NCI-H146 treated with DMSO at 0.1 percent for 48 hours (cell line): ENCODE data around the gene SLC38A11.
"Not testable (repeated sequence)": the region's sequence is repeated elsewhere in the genome, so short reads cannot be mapped to it uniquely, and the experiment has no call there.

Experiments
- DNase-seq: peaks from one replicate; lab custom pipeline; 2025; ENCODE audit not compliant: unreplicated experiment; lab: John Stamatoyannopoulos, UW

Gene SLC38A11

DNA sequence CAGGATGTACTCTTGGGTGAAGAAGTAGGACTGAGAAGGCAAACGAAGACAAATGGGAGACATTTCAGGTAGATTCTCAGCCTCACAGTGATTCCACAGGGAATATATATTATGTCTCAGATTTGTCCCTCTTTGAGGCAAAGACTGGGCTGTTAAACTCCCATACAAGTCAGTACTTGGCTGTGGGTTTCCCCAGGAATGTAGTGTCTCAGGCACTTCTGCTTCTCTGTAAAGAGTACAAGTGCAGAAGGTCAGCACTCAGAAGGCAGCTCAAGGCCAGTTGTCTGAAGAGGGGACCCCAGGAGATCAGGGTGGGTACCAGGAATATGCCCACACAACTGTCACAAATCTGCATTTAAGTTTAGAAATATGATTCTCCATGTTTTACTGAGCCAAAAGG is 73.8 kb downstream of the SLC38A11 start:
- no peak for DNase-seq

DNA sequence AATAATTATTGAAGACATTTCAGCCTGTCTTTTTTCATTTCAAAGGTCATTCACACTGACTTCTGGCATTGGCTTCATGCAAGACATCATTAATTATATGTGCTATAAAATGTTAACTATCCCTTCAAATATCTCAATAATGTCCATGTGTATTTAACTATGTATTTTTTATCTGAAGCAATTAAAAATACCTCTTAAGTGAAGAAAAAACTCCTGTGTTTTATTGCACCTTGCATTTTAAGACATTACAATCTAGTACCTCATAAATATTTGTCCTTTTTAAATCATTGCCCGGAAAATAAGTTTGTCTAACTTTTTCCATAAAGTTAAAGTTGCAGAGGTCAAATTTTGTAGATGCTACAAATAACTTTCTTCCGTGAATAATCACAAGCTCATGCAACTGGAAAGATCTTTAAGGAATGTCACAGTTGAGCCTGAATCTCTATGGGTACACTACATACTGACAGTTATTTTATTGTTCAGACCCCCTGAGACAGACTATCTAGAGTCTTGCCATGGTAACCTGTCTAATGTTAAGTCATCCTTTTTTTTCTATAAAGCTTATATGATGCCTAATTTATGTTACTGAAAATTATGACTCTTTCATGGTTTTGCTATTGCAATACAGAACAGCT is 75.3 kb downstream of the SLC38A11 start:
- DNase-seq, result no peak

DNA sequence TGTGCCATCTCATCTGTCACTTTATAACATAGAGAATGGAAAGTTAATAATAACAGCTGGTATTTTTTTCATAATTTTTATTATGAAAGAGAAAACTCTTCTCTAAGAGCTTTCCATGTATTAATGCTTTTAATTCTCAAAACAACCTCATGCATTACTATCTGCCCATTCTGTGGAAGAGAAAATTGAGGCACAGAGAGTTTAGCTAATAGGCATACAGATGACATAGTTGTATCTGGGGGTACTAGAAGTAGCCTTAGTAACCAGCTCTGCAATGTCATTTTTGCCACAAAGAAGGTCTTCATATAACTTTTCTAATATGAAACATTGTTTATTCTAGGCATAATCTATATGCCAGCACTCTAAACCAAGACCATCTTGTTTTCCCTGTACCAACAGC is 77.4 kb downstream of the SLC38A11 start:
- DNase-seq, result no peak

DNA sequence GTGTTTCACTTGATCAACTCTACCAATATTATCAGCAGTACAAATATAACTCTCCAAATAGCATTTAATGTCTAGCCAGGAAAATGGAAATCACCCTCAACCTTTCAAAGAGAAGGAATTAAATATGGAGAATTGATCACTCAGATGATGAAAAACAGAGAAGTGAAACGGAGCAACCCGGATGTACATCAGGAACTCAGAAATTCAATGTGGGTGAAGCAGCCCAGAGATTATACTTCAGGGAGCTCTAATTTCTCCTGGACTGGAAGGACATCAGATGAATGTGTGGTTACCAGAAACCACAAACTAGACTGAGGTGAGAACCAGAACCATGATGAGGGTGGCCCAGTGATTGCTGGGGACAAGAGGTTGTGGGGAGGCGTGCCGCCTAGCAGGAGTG is 78.2 kb downstream of the SLC38A11 start:
- no peak for DNase-seq

DNA sequence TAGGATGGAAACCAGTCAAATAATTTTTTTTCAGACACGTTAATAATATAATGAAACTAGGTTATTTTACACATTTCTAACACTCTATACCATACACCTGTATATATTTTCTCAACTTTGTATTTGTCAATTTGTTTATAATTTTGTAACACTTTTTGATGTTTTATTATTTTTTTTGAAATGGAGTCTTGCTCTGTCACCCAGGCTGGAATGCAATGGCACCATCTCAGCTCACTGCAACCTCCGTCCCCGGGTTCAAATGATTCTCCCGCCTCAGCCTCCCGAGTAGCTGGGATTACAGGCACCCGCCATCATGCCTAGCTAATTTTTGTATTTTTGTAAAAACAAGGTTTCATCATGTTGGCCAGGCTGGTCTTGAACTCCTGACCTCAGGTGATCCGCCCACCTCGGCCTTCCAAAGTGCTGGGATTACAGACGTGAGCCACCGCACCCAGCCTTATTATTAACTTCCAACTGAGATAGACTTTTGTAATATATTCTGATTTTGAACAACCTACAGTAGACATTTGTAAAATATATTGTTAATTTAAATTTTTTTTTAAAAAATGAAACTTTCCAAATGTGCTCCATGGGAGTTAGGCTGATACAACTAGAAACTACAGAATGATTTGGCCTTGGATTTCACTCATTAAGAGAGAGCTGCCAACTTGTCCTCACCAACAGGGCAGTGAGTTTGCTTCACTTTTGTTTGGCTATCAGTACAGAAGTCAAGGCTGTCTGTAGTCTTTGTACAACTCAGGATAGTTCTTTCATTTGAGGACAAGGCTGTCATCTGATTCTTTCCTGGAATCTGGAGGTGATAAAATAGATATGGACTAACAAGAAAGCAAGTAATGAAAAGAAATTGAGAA is 79.8 kb downstream of the SLC38A11 start:
- DNase-seq, result no peak

DNA sequence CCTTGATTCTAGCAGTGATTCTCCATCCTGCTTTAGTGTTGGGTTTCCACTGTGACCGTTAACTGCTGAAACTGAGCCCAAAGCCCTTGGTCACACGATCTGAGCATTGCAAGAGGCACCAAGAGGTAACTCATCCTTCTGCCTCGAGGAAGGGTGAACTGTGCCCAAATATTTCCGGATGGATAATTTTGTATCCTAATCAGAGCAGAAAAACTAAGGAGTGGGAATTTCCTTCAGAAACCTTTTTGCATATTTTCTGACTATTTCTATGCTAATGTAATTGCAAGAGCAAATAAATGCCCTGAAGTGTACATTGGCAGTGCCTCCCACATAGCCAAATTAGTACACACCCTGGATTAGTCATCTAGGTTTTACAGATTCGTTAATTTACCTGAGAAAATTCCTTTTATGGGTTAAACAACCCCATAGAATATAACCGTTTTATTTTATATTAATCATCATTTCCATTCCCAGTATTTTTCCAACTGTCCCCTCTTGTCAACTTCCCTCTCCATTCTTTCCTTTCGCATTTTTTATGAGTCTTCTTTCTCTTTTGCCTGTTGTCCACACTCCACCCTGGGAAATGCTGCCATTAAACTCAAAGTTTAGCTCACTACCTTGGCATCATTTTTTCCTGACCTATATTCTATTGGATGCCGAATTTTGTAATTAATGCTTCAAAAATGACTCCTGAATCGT is 82.0 kb downstream of the SLC38A11 start:
- no peak for DNase-seq

DNA sequence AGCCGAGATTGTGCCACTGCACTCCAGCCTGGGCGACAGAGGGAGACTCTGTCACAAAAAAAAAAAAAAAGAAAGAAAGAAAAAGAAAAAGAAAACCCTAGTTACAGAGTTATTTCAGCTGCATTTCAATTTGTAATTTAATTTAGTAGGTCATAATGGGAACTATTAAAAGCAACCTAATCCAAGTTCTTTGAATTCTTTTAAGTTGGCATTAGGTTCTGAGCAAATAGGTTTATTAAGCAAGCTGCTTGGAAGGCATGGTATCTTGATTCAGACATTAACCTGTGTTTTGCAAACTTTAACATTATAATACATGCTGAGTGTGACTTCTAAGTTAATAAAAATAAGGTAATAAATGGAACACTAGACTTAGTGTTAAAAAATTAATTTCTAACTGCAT is 83.9 kb downstream of the SLC38A11 start:
- DNase-seq, result no peak

DNA sequence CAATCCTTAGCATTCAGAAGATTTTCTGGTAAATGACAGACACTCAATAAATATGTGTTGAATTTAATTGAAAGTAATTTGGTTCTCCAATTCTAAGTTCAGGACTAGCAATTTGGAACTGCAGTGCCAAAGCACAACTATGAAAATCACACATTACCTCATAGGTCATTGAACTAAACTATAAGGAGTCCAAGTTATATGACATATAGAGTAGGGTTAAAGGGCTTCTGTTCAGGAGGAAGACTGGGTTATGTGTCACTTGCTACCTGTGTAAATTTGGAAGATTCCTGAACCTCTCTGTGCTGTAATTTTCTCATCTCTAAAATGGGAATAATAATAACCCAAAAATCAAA is 85.9 kb downstream of the SLC38A11 start:
- DNase-seq, result no peak

DNA sequence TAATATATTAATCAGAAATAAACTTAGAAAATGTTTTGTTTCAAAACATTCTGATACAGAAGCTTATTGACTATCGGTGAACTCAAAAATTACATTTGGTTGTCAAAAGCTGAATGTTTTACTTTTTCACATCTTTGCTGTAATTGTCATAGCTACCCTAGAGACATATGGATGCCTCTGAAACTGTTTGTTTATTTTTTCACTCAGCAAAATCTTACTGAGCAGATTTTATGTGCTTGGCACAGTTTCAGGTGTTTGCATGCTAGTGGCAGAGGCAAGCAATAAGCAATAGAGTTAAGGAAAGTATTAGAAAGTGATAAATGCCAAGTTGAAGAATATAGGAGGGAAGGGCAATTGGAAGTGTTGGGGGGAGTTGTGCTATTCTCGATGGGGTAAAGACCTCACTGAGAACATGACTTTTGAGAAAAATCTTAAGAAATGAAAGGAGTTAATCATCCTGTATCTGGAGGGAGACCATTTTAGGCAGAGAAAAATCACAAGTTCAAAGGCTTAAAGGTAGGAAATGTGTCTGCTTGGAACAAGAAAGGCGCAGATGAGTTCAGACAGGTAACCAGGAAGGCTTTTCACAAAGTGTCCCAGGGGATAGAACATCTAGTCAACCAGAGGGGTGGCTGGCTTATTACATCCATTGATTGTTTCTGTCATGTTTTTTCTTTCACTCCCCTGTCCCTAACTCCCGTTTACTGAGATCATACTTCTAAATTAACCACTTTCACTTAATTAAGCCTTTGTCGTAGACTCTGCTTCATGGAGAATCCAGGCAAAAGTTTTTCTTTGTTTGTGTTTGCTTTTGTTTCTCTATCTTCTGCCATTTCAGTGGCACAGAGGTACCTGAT is 86.5 kb downstream of the SLC38A11 start:
- DNase-seq, result no peak

DNA sequence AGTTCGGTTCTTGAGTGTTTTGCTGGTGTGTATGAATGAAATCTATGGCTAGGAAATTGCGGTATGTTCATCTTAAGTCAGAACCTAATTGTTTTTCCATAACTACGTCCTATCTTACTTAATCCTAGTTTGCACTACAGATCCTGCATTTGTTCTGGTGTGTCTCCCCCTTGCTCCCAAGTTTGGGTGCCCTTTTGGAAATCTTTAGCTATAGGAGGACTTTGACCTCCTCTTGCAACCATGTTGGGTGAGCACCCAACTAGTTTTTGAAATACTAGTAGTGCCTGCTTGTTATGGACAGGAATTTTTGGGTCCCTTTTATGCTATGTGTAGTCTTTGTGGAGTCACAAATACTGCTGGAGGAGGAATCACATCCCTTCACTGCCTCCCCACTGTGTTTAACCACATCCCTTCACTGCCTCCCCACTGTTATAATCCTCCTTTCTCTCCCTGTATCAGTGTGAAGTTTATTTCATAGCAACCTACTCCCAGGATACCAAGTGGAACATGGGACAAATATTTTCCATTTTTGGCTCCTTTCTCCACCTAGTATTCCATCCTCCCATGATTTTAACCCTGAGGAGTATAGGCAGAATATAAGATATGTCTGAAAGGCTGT is 87.4 kb downstream of the SLC38A11 start:
- DNase-seq, result no peak

DNA sequence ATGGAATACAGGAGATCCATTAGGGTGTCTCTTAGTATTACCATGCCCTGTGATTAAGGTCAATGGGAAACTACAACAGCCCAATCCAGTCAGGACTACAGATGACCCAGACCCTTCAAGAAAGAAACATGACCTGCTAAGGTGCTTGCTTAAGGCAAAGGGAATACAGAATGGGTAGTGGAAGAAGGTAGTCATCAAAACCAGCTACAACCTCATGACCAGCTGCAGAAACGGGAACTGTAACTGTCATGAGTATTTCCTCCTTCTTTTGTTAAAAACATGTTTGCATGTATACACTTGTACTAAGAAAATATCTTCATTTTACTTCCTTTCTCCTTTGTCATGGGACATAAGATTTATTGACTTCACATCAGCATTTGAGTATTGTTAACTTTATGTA is 88.9 kb downstream of the SLC38A11 start:
- DNase-seq, result not testable (repeated sequence)

DNA sequence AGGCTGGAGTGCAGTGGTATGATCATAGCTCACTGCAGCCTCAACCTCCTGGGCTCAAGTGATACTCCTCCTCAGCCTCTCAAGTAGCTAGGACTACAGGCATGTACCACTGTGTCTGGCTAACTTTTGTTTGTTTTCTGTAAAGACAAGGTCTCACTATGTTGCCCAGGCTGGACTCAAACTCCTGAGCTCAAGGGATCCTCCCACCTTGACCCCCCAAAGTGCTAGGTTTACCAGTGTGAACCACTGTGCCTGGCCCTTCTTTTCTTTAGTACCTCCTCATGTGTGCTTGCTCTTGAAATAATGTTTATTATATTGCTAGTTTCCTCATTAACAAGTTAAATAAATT is 94.7 kb downstream of the SLC38A11 start:
- no peak for DNase-seq

DNA sequence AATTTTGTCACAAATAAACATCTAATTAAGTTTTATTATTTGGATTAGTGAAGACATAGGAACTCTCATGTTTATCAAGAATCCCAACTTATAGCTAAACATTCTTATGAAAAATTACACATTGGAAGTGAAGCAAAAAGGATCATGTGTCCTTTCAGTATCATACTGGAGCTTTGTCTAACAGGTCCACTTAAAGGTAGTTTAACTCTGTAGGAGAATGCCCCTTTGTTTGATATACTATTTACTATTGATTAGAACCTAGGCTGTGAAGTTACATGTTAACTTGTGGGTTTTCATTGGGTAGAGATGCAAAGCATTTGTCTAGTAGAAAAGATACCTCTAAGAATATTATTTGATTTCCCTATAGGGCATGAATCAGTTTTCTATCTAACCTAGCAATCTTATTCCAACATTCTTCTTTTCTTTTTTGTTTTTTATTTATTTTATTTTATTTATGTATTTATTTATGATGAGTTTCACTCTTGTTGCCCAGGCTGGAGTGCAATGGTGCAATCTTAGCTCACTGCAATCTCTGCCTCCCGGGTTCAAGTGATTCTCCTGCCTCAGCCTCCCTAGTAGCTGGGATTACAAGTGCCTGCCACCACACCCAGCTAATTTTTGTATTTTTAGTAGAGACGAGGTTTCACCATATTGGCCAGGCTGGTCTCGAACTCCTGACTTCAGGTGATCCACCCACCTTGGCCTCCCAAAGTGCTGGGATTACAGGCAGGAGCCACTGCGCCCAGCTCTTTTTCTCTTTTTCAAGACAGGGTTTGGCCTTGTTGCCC is 95.2 kb downstream of the SLC38A11 start:
- not testable (repeated sequence) for DNase-seq

DNA sequence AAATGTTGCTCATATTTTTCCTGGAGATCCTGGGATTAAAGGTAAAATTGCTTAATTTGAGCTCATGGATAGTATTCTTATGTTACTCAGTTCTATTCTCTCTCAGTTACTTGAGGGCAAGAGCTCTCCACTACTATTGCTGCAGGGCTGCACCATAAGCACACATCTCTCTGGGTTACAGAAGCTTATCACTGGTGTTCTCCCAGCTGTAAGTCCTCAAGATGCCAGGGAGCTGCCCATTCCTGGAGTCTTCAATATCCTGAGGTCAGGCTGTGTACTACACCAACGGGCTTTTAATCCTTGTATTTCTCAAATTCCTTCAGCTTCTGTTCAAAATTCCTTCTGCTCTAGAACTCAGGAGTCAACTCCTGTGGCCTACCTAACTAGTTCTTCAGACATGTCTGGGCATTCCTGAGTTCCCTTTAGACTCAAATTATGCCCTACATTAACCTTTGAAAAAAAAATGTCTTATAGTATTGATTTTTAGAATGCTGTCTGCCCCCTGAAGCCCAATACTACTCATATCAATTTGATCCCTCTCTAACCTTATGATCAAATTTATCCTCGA is 96.0 kb downstream of the SLC38A11 start:
- DNase-seq, result no peak

DNA sequence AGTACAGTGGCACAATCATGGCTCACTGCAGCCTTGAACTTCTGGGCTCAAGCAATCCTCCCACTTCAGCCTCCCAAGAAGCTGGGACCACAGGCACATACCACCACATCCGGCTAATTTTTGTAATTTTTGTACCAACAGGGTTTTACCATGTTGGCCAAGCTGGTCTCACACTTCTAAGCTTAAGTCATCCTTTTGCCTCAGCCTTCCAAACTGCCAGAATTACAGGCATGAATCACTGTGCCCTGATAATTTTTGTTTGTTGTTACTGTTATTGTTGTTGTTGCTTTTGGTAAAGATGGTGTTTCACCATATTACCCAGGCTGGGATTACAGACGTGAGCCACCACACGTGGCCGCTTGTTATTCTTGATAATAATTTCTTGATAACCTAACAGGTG is 103.2 kb downstream of the SLC38A11 start:
- no peak for DNase-seq

DNA sequence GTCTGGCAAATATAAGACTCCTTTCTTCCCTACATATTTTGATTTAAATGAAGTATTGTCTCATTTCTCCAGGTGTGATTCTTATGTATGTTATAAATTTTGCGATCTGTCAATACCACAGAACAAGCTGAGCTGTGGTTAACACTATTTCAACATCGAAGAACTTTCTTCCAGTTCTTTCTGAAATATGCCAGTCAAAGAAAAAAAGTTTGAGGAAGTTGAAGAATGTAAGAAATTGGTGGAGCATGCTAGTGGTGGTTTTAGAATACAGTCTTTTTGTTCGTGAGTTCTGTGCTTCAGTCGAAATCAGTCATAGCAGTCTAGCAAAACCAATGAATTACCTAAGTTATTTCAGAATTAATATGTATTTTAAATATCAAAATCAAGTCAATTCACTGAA is 105.1 kb downstream of the SLC38A11 start:
- DNase-seq, result no peak

DNA sequence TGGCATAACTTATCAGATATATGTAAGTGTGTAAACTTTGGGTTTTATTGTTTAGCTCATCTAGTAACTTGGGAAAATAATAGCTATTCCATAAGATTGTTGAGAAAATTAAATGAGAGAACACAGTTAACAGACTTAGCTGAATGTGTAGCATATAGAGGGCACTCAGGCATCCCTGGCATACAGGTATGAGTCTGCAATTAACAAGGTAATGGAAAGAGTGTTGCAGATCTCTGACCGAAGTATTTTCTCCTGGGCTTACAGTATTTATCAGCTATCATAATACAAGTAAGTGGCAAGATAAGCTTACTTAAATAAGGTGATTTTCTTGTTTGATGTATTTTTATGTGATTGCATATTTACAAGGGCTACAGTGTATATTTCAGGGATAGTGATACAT is 105.8 kb downstream of the SLC38A11 start:
- DNase-seq, result no peak

DNA sequence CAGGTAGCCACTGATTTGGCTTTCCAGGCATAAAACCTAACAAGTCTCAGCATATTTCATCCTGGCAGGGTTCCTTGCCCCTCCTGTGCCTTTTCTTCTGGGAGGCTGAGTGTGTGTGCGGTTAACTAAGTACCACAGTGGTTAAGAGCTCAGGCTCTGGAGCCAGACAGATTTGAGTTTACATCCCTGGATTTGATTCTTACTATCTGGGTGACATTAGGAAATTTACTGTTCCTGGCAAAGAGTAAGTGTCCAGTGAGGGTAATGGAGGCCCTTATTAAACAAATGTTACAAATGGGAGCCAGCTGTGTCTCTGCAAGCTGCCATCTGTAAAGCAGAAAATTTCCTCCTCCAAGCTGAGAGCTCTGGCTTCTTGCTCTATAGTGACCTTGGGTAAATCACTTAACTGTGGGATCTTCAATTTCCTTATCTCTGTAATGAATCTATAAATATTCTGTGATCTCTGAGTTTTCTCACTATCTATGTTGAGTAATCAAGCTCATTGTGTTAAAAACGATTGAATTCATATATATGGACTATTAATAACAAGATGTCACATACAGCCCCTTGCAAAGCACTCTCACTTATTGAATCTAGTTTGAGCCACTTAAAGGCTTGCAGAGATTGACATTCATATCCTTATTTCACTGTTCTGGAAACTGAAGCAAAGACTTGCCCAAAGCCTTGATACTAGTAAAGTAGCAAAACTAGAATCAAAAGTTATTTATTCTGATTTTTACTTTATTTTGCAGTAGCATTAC is 107.2 kb downstream of the SLC38A11 start:
- peak; percentile 10 for DNase-seq

DNA sequence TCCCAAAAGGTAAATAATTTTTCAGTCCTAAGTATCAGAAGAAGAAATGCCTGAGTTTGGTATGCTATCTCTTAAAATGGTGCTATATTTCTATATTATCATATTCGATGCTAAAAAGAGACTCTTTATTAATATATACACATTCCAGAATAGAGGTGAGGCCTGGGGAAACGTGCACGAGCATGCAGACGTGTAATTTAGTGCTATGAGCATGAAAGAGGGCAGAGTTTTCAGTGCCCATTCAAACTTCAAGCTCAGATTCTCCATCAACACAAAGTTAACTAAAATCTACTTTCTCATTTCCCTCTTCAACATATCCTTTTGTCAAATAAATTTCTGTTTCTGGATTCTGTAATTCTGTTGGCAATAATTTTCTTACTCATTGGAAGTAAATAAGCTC is 108.0 kb downstream of the SLC38A11 start:
- DNase-seq, result no peak
